SU-DHL-6 (cell line): ENCODE measurements around the gene C12orf60.

Source experiments
- EZH2phosphoT487 ChIP-seq: fragments of 200-600 bp; sonication (generic), shearing (Covaris generic); conservative IDR thresholded peaks from 2 replicates; pipeline ENCODE4 v1.6.1; 2018; ENCODE audit warnings: mild to moderate bottlenecking, antibody characterized with exemption, low read length, moderate library complexity, mixed read lengths
- TF ChIP-seq, protein P1 (sequence below): fragments of 200-600 bp; sonication (generic); IDR thresholded peaks from one replicate; pipeline ENCODE4 v1.5.1; 2017; ENCODE audit warnings: antibody characterized with exemption, mild to moderate bottlenecking, low read length, moderate library complexity; ENCODE audit not compliant: insufficient read depth, poor library complexity, severe bottlenecking

GRCh38 chr12:14811486-14811885 is 8.0 kb downstream of the C12orf60 start:
- TF ChIP-seq, protein P1, sequence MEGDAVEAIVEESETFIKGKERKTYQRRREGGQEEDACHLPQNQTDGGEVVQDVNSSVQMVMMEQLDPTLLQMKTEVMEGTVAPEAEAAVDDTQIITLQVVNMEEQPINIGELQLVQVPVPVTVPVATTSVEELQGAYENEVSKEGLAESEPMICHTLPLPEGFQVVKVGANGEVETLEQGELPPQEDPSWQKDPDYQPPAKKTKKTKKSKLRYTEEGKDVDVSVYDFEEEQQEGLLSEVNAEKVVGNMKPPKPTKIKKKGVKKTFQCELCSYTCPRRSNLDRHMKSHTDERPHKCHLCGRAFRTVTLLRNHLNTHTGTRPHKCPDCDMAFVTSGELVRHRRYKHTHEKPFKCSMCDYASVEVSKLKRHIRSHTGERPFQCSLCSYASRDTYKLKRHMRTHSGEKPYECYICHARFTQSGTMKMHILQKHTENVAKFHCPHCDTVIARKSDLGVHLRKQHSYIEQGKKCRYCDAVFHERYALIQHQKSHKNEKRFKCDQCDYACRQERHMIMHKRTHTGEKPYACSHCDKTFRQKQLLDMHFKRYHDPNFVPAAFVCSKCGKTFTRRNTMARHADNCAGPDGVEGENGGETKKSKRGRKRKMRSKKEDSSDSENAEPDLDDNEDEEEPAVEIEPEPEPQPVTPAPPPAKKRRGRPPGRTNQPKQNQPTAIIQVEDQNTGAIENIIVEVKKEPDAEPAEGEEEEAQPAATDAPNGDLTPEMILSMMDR: no peak
- no peak for TF ChIP-seq EZH2phosphoT487
